Uterus (tissue), 4 donors: ENCODE data around the gene MEGF9. TPM values are rescaled to one million over a fixed set of nuclear protein-coding genes. Genes with fewer than 3 reads are reported as not detected.
"Not testable (repeated sequence)": the region's sequence is repeated elsewhere in the genome, so short reads cannot be mapped to it uniquely, and the experiment has no call there.

Experiments used
- DNase-seq, 2 donors: peaks; one replicate each; pipeline ENCODE4 v3.0.0-alpha.2; 2019 to 2020
- H3K27ac ChIP-seq, 2 donors: fragments of 200-600 bp; sonication (generic); 1 replicate in 1 of 2; 2 replicates in 1 of 2; pipeline ENCODE4 v1.5.1; 2016 to 2018
- H3K27me3 ChIP-seq, 2 donors: fragments of 200-600 bp; sonication (generic); one replicate each; pipeline ENCODE4 v1.5.1; 2018 to 2019; ENCODE audit warnings: control low read depth in 1 of 2
- H3K36me3 ChIP-seq, 2 donors: fragments of 200-600 bp; sonication (generic); one replicate each; pipeline ENCODE4 v1.5.1; 2019; ENCODE audit warnings: control low read depth in 1 of 2
- H3K4me1 ChIP-seq, 2 donors: fragments of 200-600 bp; sonication (generic); one replicate each; pipeline ENCODE4 v1.5.1; 2018 to 2019; ENCODE audit warnings: control low read depth in 1 of 2
- H3K4me3 ChIP-seq, 2 donors: fragments of 200-600 bp; sonication (generic); 1 replicate in 1 of 2; 2 replicates in 1 of 2; pipeline ENCODE4 v1.5.1; 2018 to 2019; ENCODE audit warnings: mild to moderate bottlenecking in 1 of 2
- H3K9me3 ChIP-seq, 2 donors: fragments of 200-600 bp; sonication (generic); one replicate each; pipeline ENCODE4 v1.5.1; 2019; ENCODE audit warnings: control low read depth in 1 of 2
- POLR2A ChIP-seq, 2 donors: fragments of 450-650 bp; IDR thresholded peaks; one replicate each; pipeline ENCODE4 v1.6.1; 2016; ENCODE audit warnings: antibody characterized with exemption in 2 of 2, mild to moderate bottlenecking in 1 of 2, moderate library complexity in 1 of 2
- intact Hi-C: fragments of 100-400 bp; cut with DNase I; formaldehyde crosslinking; loops from one replicate; pipeline ENCODE4 v1.15.1; 2023; ENCODE audit warnings: low total_unique reads
- total RNA-seq, 4 donors: library from RNA; depleted of rRNA in 3 of 4; stranded (reverse); fragments of >200 nt in 3 of 4; gene quantifications; one replicate each; pipeline versions ENCODE4 v1.1.0 to v1.2.4, GENCODE V29; 2014 to 2023
- TF ChIP-seq, protein P1 (sequence below), 4 experiments: fragments of 200-600 bp in 2 of 4; fragments of 450-650 bp in 2 of 4; sonication (generic) in 2 of 4; IDR thresholded peaks; one replicate each; pipeline ENCODE4 v1.5.1; 2016 to 2019; ENCODE audit warnings: antibody characterized with exemption in 4 of 4, mild to moderate bottlenecking in 2 of 4, moderate library complexity in 1 of 4
- donor health status: DM: yes; HTN: yes; CAD: no.

MEGF9 gene
- total RNA-seq, 4 donors from 2014 or later = 6.1 to 16.2 (median 13.1) TPM

DNA sequence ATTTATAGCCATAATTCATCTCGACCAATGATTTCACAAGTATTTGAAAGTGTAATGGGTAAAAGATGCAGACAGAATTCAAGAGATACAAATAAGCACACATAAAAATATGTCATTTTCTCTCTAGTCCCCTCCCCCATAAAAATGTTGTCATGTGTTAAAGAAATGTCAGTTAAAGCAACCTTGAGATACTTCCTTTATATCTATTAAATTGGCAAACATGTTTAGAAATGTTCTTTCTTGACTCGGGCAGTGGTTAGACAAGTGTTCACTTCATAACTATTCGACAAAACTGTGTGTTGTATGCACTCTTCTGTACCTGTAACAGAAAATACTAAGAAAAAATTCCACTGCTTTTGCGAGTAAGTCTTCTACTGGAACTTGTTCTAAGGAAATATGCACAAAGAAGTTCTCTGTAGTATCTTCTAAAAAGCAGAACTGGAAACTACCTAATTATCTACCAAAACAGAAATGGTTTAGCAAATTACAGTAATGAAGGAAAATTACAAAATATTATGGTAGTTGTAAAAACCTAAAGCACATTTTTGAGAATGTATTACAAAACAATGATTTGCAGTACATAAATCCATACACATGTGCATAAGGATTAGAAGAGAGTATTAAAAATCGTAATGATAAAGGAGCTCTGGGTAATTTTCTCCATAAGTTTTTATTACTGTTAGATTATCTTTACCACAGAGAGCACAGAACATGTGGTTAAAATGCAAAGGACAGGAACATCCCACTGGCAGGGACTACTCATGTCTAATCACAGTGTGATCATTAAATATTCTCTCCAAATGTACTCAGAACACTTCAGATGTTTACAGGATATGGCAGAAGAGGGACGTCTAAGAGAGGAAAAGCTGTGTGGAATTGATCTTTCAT is 43.0 kb upstream of the MEGF9 start:
- H3K9me3 ChIP-seq = no peaks in the 10 kb centered on the region
- no peak overlapping the region for H3K27ac ChIP-seq
- no peak overlapping the region for H3K4me3 ChIP-seq
- no peaks in the 10 kb centered on the region for H3K4me1 ChIP-seq
- intact Hi-C loops = loop anchor here (10.0 kb wide), 1 partner anchor 298 kb away; the partner anchor contains the start of gene C5
- DNase-seq = no peak
- H3K36me3 ChIP-seq = no peaks in the 10 kb centered on the region
- TF ChIP-seq POLR2A (IDR thresholded peaks at IDR 0.05) = no peak
- TF ChIP-seq, protein P1, sequence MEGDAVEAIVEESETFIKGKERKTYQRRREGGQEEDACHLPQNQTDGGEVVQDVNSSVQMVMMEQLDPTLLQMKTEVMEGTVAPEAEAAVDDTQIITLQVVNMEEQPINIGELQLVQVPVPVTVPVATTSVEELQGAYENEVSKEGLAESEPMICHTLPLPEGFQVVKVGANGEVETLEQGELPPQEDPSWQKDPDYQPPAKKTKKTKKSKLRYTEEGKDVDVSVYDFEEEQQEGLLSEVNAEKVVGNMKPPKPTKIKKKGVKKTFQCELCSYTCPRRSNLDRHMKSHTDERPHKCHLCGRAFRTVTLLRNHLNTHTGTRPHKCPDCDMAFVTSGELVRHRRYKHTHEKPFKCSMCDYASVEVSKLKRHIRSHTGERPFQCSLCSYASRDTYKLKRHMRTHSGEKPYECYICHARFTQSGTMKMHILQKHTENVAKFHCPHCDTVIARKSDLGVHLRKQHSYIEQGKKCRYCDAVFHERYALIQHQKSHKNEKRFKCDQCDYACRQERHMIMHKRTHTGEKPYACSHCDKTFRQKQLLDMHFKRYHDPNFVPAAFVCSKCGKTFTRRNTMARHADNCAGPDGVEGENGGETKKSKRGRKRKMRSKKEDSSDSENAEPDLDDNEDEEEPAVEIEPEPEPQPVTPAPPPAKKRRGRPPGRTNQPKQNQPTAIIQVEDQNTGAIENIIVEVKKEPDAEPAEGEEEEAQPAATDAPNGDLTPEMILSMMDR (IDR thresholded peaks at IDR 0.05) = no peak
- no peaks in the 10 kb centered on the region for H3K27me3 ChIP-seq

DNA sequence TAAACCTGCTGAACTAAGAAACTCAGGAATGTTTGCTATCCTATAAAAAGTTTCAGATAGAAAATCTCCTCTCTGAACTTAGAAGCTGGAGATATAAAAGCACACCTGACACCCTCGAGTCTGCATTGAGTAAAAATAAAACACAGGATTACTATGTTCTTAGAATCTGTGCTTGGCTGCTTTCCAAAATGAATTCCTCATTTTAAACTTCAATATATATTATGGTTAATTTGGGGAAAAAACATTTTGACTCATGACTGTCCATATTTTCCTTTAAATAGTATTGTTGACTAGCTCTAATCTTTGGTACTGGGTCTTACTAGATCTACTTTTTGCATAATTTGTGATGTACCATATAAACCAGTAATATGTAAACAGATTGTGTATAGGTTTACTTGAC is 42.3 kb upstream of the MEGF9 start:
- no peaks in the 10 kb centered on the region for H3K9me3 ChIP-seq
- intact Hi-C loops = loop anchor here (10.0 kb wide), 1 partner anchor 298 kb away; the partner anchor contains the start of gene C5
- no peaks in the 10 kb centered on the region for H3K4me1 ChIP-seq
- no peaks in the 10 kb centered on the region for H3K36me3 ChIP-seq
- no peak for TF ChIP-seq POLR2A (IDR thresholded peaks at IDR 0.05)
- TF ChIP-seq, protein P1 (IDR thresholded peaks at IDR 0.05) = no peak
- H3K27ac ChIP-seq = peak overlapping the region in 1 of 2 donors; percentile 23
- no peak for DNase-seq
- no peaks in the 10 kb centered on the region for H3K27me3 ChIP-seq
- H3K4me3 ChIP-seq = no peak overlapping the region

DNA sequence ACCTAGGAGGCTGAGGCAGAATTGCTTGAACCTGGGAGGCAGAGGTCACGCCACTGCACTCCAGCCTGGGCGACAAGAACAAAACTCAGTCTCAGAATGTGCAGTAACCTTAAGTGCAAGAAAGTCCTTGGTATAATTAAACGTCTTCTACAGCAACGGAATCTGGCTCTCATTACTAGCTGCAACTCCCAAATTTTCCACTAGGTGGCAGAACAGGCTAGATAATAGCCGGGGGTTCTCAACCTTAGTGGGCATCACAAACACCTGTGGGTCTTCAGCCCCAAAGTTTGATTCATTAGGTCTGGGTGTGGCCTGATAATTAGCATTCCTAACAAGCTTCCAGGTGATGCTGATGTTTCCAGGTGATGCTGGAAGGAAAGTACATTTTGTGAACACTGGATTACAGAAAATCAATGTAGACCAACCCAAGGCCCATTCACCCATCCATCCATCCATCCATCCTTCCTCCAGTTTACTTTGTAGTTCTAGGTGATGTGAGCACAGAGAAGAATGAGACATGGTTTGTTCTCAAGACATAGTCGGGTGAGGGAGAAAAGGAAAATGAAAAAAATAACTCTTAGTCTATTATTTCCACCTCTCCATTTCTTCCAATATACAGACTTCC is 41.7 kb upstream of the MEGF9 start:
- TF ChIP-seq, protein P1 (IDR thresholded peaks at IDR 0.05) = peak; percentile 83 to 86 (median 85)
- no peak for TF ChIP-seq POLR2A (IDR thresholded peaks at IDR 0.05)
- no peaks in the 10 kb centered on the region for H3K9me3 ChIP-seq
- DNase-seq = peak; percentile 47 to 59
- no peaks in the 10 kb centered on the region for H3K27me3 ChIP-seq
- no peaks in the 10 kb centered on the region for H3K4me1 ChIP-seq
- no peak overlapping the region for H3K4me3 ChIP-seq
- peak overlapping the region in 1 of 2 donors; percentile 23 for H3K27ac ChIP-seq
- no peaks in the 10 kb centered on the region for H3K36me3 ChIP-seq
- intact Hi-C loops = loop anchor here (10.0 kb wide), 1 partner anchor 299 kb away; the partner anchor contains the start of gene C5

DNA sequence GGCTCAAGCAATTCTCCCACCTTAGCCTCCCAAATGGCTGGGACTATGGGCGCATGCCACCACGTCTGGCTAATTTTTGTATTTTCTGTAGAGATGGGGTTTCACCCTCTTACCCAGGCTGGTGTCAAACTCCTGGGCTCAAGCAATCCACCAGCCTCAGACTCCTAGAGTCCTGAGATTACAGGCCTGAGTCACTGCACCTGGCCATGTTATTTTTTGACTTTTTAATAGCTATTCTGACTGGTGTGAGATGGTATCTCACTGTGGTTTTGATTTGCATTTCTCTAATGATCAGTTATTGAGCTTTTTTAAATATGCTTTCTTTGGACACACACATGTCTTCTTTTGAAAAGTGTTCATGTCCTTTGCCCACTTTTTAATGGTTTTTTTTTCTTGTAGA is 40.8 kb upstream of the MEGF9 start:
- H3K9me3 ChIP-seq = no peaks in the 10 kb centered on the region
- intact Hi-C loops = loop anchor here (10.0 kb wide), 1 partner anchor 300 kb away; the partner anchor contains the start of gene C5
- DNase-seq = no peak
- no peaks in the 10 kb centered on the region for H3K27me3 ChIP-seq
- no peaks in the 10 kb centered on the region for H3K36me3 ChIP-seq
- no peak for TF ChIP-seq POLR2A (IDR thresholded peaks at IDR 0.05)
- TF ChIP-seq, protein P1 (IDR thresholded peaks at IDR 0.05) = no peak
- H3K4me1 ChIP-seq = no peaks in the 10 kb centered on the region
- no peak overlapping the region for H3K27ac ChIP-seq
- H3K4me3 ChIP-seq = no peak overlapping the region

DNA sequence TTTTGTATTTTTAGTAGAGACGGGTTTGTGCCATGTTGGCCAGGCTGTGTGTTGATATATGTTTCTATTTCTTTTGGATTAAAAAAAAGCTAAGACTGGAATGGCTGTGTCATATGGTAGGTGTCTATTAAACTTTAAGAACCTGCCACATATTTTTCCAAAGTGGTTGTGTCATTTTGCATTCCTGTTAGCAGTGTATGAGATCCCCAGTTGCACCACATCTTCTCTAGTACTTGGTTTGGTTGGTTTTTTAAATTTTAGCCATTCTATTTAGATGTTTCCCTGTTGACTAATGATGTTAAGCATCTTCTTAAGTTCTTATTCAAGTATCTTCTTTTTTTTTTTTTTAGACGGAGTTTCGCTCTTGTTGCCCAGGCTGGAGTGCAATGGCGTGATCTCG is 36.2 kb upstream of the MEGF9 start:
- TF ChIP-seq POLR2A (IDR thresholded peaks at IDR 0.05) = no peak
- TF ChIP-seq, protein P1 (IDR thresholded peaks at IDR 0.05) = no peak
- no peak for DNase-seq
- H3K4me3 ChIP-seq = no peak overlapping the region
- intact Hi-C loops = loop anchor here (10.0 kb wide), 1 partner anchor 304 kb away; the partner anchor contains the start of gene C5
- H3K27me3 ChIP-seq = no peaks in the 10 kb centered on the region
- no peaks in the 10 kb centered on the region for H3K36me3 ChIP-seq
- H3K9me3 ChIP-seq = no peaks in the 10 kb centered on the region
- no peak overlapping the region for H3K27ac ChIP-seq
- H3K4me1 ChIP-seq = no peaks in the 10 kb centered on the region

DNA sequence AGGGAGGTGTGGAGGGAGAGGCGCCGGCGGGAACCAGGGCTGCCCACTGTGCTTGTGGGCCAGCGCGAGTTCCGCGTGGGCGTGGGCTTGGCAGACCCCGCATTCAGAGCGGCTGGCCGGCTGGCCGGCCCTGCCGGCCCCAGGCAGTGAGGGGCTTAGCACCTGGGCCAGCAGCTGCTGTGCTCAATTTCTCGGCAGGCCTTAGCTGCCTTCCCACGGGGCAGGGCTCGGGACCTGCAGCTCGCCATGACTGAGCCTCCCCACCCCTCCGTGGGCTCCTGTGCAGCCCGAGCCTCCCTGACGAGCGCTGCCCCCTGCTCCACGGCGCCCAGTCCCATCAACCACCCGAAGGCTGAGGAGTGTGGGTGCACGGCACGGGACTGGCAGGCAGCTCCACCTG is 32.1 kb upstream of the MEGF9 start:
- H3K4me3 ChIP-seq, H3K27me3 ChIP-seq, H3K9me3 ChIP-seq, H3K36me3 ChIP-seq, H3K4me1 ChIP-seq, H3K27ac ChIP-seq, intact Hi-C loops, DNase-seq: not testable (repeated sequence)
